GM20431 (cell line): ENCODE results near the gene FOXA2.

ENCODE experiments used
- in situ Hi-C: fragments of 300-500 bp; cut with MseI, MboI; formaldehyde crosslinking; loops from one replicate; pipeline ENCODE4 v1.15.0; 2020; ENCODE audit warnings: low sequenced_read_pairs; ENCODE audit not compliant: unreplicated experiment

Gene FOXA2

GRCh38 chr20:22584922-22585785 is 782 bp upstream of the FOXA2 start:
- in situ Hi-C loops = loop anchor here (25.0 kb wide), 1 partner anchor 248 kb away; no protein-coding TSS in a partner anchor

GRCh38 chr20:22583773-22584521 is 425 bp downstream of the FOXA2 start:
- in situ Hi-C loops = loop anchor here (25.0 kb wide), 1 partner anchor 247 kb away; no protein-coding TSS in a partner anchor

DNA sequence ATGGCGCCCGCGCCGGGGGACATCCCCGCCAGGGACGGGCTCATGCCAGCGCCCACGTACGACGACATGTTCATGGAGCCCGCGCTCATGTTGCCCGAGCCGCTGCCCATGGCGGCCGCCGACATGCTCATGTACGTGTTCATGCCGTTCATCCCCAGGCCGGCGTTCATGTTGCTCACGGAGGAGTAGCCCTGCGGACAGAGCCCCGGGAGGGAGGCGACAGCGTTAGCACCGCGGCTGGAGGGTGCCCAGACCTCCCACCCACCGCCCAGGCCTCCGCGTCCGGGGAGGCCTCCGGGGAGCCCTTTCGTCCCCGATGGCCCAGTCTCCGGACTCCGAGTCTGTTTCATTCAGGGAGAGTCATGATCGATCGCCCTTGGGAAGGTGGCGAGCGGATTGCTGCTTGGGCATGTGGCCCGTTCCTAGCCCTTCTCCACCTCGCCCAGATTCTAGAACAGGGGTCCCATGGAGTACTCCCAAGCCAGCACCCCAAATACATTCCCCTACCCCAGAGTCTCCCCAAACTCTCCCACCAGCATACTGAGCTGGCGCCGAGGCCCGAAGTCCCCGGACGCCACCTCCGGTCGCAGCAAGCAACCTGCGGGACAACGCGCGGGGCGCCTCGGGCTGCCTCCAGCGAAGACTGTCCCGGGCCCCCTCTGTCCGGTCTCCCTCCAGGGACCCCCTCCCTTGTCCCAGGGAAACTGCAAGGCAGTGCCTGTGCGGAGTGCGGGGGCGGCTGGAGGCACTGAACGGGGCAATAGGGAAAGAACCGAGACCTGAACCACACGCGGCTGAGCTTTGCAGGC is 1.2 kb downstream of the FOXA2 start:
- in situ Hi-C loops = loop anchor here (25.0 kb wide), 1 partner anchor 246 kb away; no protein-coding TSS in a partner anchor

DNA sequence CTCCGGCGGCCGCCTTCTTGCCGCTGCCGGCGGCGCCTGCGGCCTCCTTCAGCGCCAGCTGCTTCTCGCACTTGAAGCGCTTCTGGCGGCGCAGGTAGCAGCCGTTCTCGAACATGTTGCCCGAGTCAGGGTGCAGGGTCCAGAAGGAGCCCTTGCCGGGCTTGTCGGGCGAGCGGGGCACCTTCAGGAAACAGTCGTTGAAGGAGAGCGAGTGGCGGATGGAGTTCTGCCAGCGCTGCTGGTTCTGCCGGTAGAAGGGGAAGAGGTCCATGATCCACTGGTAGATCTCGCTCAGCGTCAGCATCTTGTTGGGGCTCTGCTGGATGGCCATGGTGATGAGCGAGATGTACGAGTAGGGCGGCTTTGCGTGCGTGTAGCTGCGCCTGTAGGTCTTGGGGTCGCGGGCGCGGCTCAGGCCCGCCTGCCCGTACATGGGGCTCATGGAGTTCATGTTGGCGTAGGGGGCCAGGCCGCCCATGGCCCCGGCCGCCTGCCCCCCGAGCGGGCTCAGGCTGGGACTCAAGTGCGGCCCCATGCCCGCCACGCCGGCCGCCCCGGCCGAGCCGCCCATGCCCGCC is 1.9 kb downstream of the FOXA2 start:
- in situ Hi-C loops = loop anchor here (25.0 kb wide), 1 partner anchor 245 kb away; no protein-coding TSS in a partner anchor

DNA sequence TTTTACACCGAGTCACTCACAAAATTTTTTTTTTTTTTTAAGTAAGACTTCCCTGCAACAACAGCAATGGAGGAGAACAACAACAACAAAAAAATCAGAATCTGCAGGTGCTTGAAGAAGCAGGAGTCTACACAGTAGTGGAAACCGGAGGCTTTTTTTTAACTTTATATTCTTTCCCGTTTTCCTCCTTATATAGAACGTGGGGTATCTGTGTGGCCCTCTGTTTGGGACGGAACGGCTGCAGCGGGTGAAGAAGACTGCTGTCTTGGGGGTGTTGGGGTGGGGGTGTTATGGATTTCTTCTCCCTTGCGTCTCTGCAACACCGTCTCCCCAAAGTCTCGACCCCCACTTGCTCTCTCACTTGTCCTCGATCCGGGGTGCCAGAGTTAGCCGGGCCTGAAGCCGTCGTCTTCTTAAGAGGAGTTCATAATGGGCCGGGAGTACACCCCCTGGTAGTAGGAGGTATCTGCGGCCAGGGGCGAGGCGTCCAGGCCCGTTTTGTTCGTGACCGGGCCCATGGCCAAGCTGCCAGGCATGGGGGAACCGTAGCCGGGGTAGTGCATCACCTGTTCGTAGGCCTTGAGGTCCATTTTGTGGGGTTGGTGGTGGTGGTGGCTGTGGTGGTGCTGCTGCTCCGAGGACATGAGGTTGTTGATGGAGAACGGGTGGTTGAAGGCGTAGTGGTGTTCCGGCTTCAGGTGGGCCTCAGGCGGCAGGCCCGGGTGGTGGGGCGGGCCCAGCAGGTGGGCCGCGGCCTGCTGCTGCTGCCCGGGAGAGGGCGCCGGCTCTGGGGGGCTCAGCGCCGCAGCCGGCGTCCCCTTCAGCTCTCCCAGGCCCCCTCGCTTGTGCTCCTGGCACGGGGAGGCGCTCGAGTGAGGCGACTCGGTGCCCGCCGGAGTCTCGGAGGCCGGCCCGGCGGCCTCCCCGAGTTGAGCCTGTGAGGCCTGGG is 2.7 kb downstream of the FOXA2 start:
- in situ Hi-C loops = loop anchor here (25.0 kb wide), 1 partner anchor 244 kb away; no protein-coding TSS in a partner anchor

GRCh38 chr20:22579711-22580697 is 4.4 kb downstream of the FOXA2 start:
- in situ Hi-C loops = loop anchor here (25.0 kb wide), 1 partner anchor 243 kb away; no protein-coding TSS in a partner anchor

GRCh38 chr20:22579119-22579427 is 5.3 kb downstream of the FOXA2 start:
- in situ Hi-C loops = loop anchor here (25.0 kb wide), 1 partner anchor 242 kb away; no protein-coding TSS in a partner anchor

GRCh38 chr20:22578221-22579118 is 5.9 kb downstream of the FOXA2 start:
- in situ Hi-C loops = loop anchor here (25.0 kb wide), 1 partner anchor 241 kb away; no protein-coding TSS in a partner anchor

DNA sequence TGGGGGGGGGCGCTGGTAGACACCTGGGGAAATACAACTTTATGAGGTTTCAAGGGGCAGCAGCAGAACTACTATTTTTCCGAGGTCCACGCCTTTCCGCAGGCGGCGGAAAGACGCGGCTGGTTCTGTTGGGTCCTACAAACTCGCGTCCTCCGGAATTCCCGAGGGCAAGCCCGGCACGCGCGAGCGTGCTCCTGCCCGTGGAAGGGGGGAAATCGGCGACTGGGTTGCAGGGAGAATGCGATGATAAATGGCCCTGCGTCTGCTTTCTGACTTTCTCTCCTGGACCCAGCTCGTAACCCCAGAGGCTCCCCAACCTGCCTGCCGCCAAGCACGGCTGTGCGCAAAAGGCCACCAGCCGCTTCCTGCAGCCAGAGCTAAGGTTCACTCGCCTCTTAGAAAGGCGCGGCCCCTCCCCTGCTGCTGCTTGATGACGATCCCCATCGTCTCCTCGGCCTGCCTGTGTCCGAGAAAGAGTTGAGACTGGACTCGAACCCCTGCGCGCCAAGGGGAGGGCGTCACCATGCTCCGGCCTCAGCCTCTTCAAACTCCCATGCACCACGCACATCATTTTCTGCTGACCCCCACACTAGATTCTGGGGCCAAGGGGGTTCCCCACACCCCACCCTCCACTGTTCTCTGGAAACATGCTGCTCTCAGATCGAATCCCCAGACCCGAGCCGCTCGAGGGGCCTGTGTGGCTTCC is 6.7 kb downstream of the FOXA2 start:
- in situ Hi-C loops = loop anchor here (25.0 kb wide), 1 partner anchor 240 kb away; no protein-coding TSS in a partner anchor

DNA sequence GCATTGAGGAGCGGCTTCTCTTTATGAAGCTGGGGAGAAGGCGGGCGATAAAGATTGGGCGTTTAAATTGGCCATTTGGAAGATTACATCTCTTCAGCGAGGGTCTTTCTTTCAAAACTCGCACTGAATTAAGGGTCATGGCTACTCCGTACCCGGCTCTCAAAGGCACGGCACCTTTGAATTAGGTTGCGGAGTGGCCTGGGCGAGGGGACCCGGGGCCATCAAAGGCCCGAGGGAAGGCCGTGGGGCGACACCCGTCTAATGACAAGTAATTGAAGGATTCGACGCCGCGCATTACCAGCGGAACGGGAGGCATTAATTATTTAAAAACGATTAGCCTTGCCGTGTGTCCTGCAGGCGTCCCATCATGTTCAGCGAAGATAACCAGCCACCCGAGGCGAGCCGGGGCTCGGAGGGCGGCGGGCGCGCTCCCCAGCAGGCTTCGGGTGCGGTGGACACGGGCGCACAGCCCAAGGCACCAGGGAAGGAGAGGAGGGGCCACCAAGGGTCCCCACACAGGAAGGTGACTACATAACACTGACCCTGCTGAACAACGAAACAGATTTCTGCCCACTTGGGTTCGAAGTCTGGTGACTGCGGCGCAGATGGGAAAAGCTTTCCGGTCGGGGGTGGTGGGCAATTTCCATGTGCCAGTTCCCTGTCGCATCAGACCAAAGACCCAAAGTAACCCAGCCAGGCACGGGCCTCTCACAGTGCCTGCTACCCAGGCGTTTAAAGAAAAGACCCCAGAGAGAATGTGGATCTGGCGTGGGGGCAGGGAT is 7.4 kb downstream of the FOXA2 start:
- in situ Hi-C loops = loop anchor here (25.0 kb wide), 1 partner anchor 240 kb away; no protein-coding TSS in a partner anchor

DNA sequence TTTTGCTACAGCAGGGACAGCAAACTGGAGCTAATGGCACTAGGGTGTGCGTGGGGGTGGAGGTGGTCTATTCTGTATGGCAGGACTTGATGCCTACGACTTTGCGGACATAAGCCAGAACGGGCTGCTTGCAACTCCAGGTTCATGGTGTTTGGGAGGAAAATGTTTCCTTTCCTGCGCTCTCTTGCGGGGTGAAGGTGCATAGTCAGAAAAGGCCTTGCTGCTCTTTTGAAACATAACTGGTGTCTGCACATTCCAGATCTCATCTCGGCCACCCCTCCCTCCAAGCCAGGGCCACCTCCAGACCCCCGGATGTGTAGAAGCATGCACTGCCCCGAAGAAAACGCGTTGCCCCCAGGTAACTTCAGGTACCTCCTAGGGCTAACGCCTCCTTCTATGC is 8.1 kb downstream of the FOXA2 start:
- in situ Hi-C loops = loop anchor here (25.0 kb wide), 1 partner anchor 239 kb away; no protein-coding TSS in a partner anchor

- in situ Hi-C loops = loop anchor here (25.0 kb wide), 1 partner anchor 238 kb away; no protein-coding TSS in a partner anchor
Observed at GRCh38 chr20:22575737-22576136, 8.6 kb downstream of the FOXA2 start.

- in situ Hi-C loops = loop anchor here (25.0 kb wide), 1 partner anchor 238 kb away; no protein-coding TSS in a partner anchor
Observed at GRCh38 chr20:22575087-22575721, 9.2 kb downstream of the FOXA2 start.

DNA sequence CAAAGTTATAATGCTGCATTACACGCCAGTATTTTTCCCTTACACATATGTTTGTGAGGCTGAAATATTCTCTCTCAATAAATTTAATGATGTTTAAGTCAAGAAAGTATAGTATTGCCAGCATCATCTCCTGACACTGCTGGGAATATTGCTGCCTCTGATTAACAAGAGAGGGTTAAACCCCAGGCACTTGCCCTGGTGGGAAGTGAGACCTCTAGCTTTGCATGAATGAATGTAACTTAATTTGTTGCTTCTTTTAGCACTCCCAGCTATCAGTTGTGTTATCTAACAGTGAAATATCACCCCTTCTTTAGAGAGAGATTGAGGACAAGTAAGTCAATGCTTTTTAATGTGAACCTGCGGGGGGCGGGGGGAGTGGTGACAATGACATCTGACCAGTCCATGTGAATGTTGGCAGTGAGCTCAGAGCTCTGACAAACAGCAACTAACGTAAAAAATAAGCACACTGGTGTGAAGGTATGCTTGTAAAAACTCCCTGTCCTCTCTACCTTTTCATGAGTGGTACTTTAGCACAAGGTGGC is 9.8 kb downstream of the FOXA2 start:
- in situ Hi-C loops = loop anchor here (25.0 kb wide), 1 partner anchor 237 kb away; no protein-coding TSS in a partner anchor
